Tibial artery (tissue), 4 donors: ENCODE results near the gene MAD1L1.

Experiments used
- DNase-seq, 2 donors: peaks; one replicate each; pipeline ENCODE4 v3.0.0-alpha.2; 2019
- H3K27ac ChIP-seq, 2 donors: fragments of 200-600 bp; sonication (generic) in 1 of 2; 1 replicate in 1 of 2; 2 replicates in 1 of 2; pipeline ENCODE4 v1.5.1; 2018 to 2019; ENCODE audit warnings: mild to moderate bottlenecking in 1 of 2
- H3K27me3 ChIP-seq, 2 donors: fragments of 200-600 bp; sonication (generic) in 1 of 2; one replicate each; pipeline versions ENCODE4 v1.5.1 to v1.6.0; 2016 to 2019
- H3K36me3 ChIP-seq, 3 donors: fragments of 200-600 bp; sonication (generic) in 2 of 3; one replicate each; pipeline ENCODE4 v1.5.1; 2016 to 2019; ENCODE audit warnings: mild to moderate bottlenecking in 2 of 3
- H3K4me1 ChIP-seq, 4 donors: fragments of 200-600 bp; sonication (generic) in 2 of 4; 1 replicate in 3 of 4; 2 replicates in 1 of 4; pipeline ENCODE4 v1.5.1; 2016 to 2019
- H3K4me3 ChIP-seq, 2 donors: fragments of 200-600 bp; sonication (generic) in 1 of 2; 1 replicate in 1 of 2; 2 replicates in 1 of 2; pipeline ENCODE4 v1.5.1; 2018 to 2019; ENCODE audit warnings: mild to moderate bottlenecking in 2 of 2
- H3K9me3 ChIP-seq, 3 donors: fragments of 200-600 bp; sonication (generic) in 1 of 3; one replicate each; pipeline ENCODE4 v1.5.1; 2016 to 2019
- CTCF ChIP-seq, 2 experiments: fragments of 200-600 bp in 1 of 2; fragments of 450-650 bp in 1 of 2; IDR thresholded peaks; one replicate each; pipeline ENCODE4 v1.5.1; 2017 to 2019; ENCODE audit warnings: antibody characterized with exemption in 2 of 2, mild to moderate bottlenecking in 1 of 2, moderate library complexity in 1 of 2
- intact Hi-C: fragments of 100-400 bp; cut with DNase I; formaldehyde crosslinking; loops from one replicate; pipeline ENCODE4 v1.15.0; 2023; ENCODE audit warnings: low total_unique reads

The MAD1L1 gene

GRCh38 chr7:2232766-2233520 is at the start of gene MAD1L1:
MAD1L1 (minus strand) TSS chr7:2232945; CDS start chr7:2230133, 2,812 bp downstream.
- intact Hi-C loops, result loop anchor here (10.0 kb wide), 1 partner anchor 82 kb away; the partner anchor contains the start of gene SNX8
- H3K36me3 ChIP-seq, result peaks cover 12 to 51% (median 36%) of the 10 kb centered on the region in 3 donors

GRCh38 chr7:2282185-2282751 is 49.5 kb upstream of the MAD1L1 start:
- no peak overlapping the region for H3K4me3 ChIP-seq
- DNase-seq, result no peak
- no peaks in the 10 kb centered on the region for H3K27me3 ChIP-seq
- peaks cover 0 to 6% (median 3%) of the 10 kb centered on the region in 3 donors for H3K36me3 ChIP-seq
- intact Hi-C loops, result no loop called here
- no peak overlapping the region for H3K27ac ChIP-seq
- TF ChIP-seq CTCF (IDR thresholded peaks at IDR 0.05), result no peak
- H3K9me3 ChIP-seq, result no peaks in the 10 kb centered on the region
- H3K4me1 ChIP-seq, result no peaks in the 10 kb centered on the region

More at GRCh38 chr7:2232766-2233520, at the start of gene MAD1L1:
- H3K27me3 ChIP-seq, result no peaks in the 10 kb centered on the region
- no peaks in the 10 kb centered on the region for H3K9me3 ChIP-seq
- H3K27ac ChIP-seq, result peak within 1 kb of the TSS; percentile 75 to 76
- DNase-seq, result peak; percentile 87 to 94
- peaks cover 0 to 31% (median 14%) of the 10 kb centered on the region in 4 donors for H3K4me1 ChIP-seq
- TF ChIP-seq CTCF (IDR thresholded peaks at IDR 0.05), result no peak
- peak within 1 kb of the TSS; percentile 88 to 98 for H3K4me3 ChIP-seq

- no peaks in the 10 kb centered on the region for H3K4me1 ChIP-seq
- H3K36me3 ChIP-seq, result peaks cover 0 to 13% (median 6%) of the 10 kb centered on the region in 3 donors
- intact Hi-C loops, result no loop called here
- no peak for DNase-seq
- H3K4me3 ChIP-seq, result no peak overlapping the region
- H3K27me3 ChIP-seq, result no peaks in the 10 kb centered on the region
- H3K27ac ChIP-seq, result no peak overlapping the region
- TF ChIP-seq CTCF (IDR thresholded peaks at IDR 0.05), result no peak
- no peaks in the 10 kb centered on the region for H3K9me3 ChIP-seq
These were observed 48.8 kb upstream of the MAD1L1 start for GRCh38 chr7:2281541-2281940.

- H3K4me1 ChIP-seq, result no peaks in the 10 kb centered on the region
- no peak overlapping the region for H3K27ac ChIP-seq
- no peaks in the 10 kb centered on the region for H3K9me3 ChIP-seq
- DNase-seq, result no peak
- H3K27me3 ChIP-seq, result no peaks in the 10 kb centered on the region
- no peak for TF ChIP-seq CTCF (IDR thresholded peaks at IDR 0.05)
- peaks cover 0 to 19% (median 6%) of the 10 kb centered on the region in 3 donors for H3K36me3 ChIP-seq
- H3K4me3 ChIP-seq, result no peak overlapping the region
- intact Hi-C loops, result no loop called here
These were observed 47.7 kb upstream of the MAD1L1 start for GRCh38 chr7:2280424-2280823.

- no peak for TF ChIP-seq CTCF (IDR thresholded peaks at IDR 0.05)
- Histone ChIP-seq H3K36me3 (peaks cover 2 to 19% (median 6%) of the 10 kb centered on the region in 3 donors), H3K9me3 (no peaks in the 10 kb centered on the region), H3K4me1 (no peaks in the 10 kb centered on the region), H3K27ac (no peak overlapping the region), H3K27me3 (no peaks in the 10 kb centered on the region), H3K4me3 (no peak overlapping the region)
- intact Hi-C loops, result loop anchor here (10.0 kb wide), 1 partner anchor 1025 kb away; no protein-coding TSS in a partner anchor
- DNase-seq, result no peak
These were observed 47.2 kb upstream of the MAD1L1 start for GRCh38 chr7:2279896-2280295.
